GM21390 (cell line): ENCODE measurements around the gene RPP40.

ENCODE experiments used
- ATAC-seq: cut with Tn5 transposase; IDR thresholded peaks from one replicate; pipeline ENCODE4 v1.9.1; 2021; ENCODE audit not compliant: unreplicated experiment

Gene RPP40

DNA sequence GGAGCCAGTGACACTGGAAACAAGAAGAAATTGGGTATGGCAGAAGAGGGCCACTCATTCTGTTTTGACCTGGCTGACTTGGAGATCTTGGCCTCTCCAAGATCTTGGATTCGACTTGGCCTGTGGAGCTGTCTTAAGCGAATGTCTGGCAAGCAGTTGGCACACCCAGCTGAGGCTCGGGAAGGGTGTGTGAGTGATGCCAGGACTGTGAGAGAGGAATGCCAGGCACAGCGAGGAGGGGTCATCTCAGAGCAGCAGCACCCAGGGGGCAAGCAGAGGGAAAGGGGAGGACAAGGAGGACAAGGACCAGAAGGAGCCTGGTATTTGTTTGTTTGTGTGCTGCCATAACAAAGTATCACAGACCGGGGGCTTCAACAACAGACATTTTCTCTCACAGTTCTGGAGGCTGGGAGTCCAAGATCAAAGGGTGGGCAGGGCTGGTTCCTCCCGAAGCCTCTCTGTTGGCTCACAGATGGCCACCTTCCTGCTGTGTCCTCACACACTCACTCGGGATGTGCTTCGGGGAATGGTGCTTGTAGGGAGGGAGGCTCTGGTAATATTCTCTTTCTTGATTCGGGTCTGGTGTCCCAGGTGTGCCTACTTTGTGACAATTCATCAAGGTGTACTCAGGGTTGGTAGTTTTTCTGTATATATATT, 33.0 kb downstream of the RPP40 start:
- ATAC-seq = no peak

DNA sequence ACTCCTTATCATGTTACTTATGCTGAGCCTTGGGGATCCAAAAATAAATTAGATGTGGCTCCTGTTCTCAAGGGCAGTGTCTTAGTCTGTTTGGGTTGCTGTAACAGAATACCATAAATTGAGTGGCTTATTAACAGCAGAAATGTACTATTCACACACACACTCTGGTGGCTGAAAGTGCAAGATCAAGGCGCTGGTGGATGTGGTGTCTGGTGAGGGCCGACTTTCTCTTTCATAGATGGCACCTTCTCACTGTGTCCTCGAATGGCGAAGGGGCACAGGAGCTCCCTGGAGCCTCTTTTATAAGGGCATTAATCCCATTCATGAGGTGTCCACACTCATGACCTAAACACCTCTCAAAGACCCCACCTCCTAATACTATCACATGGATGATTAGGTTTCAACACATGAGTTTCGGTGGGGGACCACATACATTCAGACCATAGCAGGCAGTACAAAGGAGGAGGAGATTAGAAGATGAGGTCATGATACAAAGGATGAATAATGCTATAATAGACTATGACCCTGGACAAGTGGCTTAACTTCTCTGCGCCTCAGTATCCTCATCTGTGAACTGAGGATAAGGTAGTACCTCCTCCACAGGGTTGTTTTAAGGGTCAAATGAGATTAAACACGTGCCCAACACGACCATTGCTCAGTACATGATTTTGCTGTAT, 34.1 kb downstream of the RPP40 start:
- no peak for ATAC-seq

DNA sequence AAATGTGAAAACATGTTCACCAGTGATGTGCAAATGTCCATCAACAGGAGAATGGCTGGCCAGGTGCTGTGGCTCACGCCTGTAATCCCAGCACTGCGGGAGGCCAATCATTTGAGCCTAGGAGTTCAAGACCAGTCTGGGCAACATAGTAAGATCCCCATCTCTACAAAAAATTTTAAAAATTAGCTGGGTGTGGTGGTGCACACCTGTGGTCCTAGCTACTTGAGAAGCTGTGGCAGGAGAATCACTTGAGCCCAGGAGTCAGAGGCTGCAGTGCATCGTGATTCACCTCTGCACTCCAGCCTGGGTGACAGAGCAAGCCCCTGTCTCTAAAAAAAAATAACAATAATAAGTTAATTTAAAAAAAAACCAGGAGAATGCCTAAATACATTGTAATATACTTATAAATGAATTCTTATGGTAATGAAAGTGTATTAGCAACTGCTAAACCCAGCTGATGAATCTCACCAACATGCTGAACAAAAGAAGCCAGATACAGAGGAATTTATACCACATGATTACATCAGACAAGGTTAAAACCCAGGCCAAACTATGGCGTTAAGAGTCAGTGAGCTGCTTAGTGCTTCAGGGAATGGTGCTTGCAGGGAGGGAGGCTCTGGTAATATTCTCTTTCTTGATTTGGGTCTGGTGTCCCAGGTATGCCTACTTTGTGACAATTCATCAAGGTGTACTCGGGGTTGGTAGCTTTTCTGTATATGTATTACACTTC, 36.4 kb downstream of the RPP40 start:
- no peak for ATAC-seq

DNA sequence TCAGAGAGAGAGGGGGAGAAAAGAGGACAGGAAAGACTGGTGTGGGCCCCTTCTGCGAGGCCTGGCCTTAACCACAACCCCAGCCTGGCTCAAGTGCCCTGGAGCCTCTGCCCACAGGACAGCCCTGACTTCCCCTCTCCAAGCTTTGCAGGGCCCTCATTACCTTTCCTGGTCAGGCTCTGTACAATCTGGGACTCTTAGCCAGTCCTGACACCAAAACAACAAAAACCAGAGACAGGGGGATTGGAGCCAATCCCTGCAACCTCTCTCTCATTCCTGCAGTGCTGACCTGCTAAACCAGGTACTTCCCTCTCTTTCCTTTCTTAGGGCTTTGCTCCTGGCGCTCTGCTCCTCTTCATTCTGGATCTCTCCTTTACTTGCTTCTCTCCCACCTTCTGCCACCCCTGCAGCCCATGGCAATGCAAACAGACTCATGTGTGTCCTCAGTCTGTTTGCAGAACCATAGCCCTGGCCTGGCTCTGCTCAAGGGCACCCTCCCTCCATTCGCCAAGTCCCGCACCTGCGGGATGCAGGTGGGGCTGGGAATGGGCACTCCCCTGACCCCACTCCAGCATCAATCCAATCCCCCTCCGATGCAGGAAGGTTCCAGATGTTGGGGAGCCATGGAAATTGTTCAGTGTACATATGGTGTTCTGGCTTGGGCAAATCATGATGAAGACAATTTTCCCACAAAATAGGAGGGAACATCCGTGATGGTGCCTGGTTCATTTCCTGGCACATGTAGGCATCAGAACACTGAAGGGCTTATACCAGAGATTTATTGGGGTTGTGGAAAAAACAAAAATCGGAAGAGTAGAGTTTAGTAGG, 38.1 kb downstream of the RPP40 start:
- no peak for ATAC-seq

DNA sequence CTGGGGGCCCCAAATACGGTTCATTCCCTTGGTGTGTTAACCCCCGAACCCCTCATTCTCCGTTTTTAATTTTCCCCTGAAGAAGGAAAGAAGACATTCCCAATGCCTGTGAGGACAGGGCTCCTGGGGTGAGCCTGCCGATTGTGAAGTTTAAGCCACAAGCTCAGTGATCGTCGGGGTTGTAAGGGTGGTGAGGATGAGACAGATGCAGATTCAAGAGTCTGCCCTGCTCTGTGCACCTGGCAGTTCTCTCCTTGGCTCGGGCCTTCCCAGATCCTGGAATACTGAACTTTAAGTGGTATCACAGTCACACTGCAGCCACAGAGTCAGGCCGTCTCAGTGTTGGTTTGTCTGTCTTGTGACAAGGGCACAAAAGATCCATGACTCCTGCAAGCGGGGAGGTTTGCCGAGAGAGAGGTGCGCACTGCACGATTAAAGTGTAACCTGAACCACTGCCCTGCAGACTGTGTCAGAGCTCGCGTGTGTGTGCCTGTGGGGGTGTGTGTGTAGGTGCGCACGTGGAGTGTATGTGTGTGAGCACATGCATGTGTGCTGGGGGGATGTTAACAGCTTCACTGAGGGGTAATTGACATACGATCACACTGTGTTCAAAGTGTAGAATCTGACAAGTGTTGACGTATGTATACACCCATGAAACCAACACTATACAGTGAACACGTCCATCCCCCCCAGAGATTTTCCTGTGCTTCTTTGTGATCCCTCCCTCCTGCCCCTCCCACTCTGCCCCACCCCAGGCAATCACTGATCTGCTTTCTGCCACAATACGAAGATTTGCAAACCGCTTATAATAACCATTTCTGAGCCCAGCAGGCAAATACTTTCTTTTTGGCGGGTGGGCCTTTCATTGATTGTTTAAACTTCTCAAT, 38.9 kb downstream of the RPP40 start:
- no peak for ATAC-seq

DNA sequence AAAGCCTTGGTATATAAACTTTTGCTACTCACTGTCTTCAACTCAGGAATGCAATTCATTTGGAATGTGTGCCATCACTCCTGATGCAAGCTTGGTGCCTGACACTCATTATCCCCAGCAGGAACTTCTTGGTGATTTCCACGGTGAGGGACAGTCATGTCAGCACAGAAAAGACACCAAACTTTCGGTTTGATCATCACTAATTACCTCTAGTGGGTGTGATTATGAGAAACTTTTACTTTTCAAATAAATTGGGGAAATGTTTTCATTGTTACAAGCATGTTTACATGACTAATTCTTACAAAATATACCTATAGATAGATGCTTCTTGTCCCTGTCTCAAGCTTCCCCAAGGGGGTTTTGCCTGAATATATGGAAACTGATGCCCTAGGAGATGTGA, 40.9 kb downstream of the RPP40 start:
- no peak for ATAC-seq

DNA sequence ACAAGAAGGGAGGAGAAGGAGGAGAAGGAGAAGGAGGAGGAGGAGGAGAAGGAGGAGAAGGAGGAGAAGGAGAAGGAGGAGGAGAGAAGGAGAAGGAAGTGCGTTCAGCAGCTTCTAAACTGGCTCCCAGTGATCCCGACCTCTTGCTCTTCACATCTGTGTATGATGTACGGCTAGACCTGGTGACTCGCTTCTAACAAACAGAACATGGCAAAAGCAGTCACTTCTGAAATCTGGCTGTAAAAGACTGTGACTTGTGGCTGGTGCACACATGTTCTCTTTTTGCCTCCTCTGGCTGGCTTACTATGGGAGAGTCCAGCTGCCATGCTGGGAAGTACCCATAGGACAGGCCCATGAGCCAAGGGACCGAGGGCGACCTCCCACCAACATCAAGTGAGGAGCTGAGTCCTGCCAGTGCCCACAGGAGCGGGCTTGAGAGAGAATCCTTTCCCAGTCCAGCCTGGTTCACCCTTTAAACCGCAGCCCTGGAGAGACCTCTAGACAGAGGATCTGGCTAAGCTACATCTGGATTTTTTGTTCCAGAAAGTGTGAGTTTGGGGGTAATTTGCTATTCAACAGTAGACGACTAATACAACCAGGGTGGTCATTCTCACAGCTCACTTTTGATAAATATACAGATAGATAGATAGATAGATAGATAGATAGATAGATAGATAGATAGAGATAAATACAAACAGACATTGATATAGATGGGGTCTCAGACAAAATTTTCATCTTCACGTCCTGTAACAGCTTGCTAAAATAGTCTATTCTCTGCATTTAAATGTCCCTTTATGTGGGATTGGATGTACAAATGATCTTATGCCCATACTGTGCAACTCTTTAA, 42.3 kb downstream of the RPP40 start:
- ATAC-seq = no peak

DNA sequence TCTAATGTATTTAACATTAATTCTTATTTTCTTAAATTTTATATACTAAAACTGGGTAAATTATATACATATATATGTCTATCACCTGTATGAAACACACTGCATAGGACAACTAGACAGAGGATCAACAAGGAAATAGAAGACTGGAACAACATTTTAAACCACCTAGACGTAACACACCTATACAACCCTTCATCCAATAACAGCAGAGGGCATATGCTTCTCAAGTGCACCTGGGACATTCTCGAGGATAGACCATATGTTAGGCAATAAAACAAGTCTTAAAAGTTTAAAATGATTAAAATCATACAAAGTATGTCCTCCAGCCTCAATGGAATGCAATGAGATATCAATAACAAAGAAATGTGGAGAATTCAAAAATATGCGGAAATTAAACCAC, 45.2 kb downstream of the RPP40 start:
- ATAC-seq = no peak

DNA sequence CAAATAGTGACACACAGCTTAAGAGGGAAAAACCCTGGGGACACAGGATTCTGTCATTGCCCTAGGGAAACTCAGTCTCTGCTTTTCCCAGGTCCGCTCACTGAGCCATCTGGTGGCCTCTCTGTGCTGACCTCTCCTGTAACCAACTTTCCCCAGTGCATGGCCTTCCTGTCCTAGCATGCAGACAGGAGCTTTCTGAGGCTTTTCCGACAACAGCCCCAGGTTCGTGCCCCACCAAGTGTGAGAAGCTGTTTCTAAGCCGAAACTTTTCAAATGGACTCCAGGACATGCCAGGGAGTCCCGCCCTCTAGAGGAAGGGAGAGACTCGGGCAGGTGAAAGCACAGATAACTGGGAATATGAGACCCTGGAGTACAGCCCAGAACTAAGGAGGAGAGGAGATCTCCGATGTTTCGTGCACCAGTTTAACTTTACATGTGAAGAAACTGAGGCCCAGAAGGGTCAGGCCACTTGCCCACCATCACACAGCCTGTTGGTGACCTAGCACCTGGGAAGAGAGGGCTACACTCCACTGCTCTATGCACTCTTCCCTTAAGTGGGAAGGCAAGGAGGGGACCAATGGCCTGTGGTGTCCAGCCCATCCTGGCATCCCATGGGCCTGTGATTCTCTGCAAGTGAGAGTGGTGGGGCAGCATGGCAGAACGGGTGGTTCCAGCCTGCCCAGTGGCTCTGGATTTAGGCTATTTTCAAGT, 46.2 kb downstream of the RPP40 start:
- ATAC-seq = no peak

DNA sequence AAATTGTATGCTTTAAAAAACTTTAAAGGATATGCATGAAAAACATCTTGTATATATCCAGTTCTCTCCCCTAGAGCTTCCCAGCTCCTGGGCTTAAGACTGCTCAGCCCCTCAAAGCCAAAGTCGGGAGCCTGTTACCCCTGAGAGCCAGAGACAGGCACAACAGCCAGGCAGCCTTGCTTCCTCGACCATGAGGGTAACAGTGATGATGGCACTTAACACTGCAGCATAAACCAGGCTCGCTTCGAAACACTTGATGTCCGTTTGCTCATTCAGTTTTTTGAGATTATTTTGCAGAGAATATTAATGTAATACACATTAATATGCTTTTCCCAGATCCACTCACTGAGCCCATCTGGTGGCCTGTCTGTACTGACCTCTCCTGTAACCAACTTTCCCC, 47.2 kb downstream of the RPP40 start:
- ATAC-seq = no peak

DNA sequence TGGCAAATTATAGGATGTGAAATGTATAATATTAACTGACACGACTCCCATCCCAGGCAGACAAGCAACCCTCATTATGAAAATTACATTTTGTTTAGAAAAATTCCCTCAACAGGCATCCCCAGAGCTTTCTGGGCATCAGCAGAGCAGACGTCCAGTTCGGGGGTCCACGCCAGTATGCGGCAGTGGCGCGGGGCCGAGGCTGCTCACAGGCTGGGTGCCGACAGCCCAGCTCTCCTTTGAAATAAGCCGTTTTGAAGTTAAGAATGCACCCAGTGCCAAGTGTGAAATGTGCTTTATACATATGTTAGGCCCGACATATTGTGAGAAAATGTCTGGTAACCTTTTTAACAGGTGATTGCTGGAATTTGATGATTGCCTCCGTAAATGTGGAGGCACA, 50.4 kb downstream of the RPP40 start:
- ATAC-seq = no peak

DNA sequence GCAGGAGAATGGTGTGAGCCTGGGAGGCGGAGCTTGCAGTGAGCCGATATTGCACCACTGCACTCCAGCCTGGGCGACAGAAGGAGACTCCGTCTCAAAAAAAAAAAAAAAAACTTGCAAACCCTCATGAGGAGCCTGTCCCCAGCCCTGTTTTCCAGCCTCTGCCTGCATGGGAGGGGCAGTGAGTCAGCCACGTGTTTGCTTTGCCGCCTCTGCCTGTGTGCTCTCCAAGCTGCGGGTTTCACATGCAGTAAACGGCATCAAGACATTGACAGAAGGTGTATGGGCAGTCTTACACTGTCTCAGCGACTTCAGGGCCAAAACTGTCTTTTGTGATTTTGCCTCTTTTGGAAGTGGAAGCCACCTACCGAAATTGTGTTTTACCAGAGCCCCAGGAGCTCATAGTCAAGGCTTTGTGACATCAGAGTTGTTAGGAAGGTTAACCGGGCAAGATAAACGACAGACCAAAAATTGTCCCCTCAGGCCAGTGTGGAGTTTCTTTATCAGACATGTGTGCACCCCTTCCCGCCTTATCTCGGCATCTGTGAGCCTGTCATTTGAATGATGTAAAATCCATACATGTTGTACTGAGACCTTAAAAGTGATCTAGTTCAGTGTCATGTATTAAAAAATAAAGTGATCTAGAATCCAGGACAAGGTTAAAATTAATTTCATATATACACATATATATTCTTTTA, 52.9 kb downstream of the RPP40 start:
- ATAC-seq = no peak

DNA sequence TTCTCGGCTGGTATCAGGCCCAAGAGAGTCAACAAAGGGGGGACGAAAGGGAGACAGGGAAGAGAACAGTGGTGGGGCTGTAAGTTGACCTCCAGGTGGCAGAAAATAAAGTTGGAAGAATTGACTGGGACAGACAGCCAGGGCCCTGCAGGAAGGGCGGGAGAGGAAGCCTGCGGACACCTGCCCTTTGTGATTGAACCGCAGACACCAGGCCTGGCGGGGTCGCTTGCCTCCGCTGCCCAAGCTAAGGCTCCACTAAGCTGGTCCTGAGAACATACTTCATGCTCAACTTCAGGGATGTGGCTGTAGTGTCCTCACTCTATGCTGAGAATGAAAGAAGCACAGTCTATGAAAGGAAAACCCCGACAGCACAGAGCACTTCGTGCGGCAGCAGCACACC, 53.8 kb downstream of the RPP40 start:
- no peak for ATAC-seq

DNA sequence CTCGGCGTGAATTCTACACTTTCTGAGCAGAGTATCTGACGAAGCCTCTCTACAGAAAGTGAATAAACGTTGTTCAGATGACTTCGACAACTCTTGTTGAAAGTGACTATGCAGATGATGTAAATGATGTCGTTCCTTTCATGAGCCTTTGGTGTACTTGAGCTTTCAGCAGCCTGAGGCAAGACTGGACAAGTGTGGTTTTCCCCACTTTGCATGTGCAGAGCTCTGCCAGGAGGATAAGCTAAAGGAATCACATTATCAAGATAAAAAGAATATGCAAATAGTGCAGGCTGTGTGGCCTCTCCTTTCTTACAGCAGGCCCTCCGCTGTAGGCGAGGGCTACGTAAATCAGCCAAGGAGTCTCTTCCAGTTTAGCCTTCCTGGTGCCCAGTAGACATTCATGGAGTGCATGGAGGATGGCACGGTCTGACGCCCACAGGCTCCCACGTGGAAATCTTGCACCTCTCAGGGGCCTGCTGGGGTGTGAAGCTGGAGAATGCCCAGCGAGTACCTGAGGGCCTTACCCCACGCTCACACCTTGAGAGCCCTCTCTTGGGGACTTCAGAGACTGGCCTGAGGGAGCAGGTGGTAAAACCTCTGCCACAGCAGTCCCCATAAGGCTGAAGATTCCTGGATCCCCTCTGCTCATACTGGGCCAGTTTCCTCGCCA, 54.9 kb downstream of the RPP40 start:
- no peak for ATAC-seq

DNA sequence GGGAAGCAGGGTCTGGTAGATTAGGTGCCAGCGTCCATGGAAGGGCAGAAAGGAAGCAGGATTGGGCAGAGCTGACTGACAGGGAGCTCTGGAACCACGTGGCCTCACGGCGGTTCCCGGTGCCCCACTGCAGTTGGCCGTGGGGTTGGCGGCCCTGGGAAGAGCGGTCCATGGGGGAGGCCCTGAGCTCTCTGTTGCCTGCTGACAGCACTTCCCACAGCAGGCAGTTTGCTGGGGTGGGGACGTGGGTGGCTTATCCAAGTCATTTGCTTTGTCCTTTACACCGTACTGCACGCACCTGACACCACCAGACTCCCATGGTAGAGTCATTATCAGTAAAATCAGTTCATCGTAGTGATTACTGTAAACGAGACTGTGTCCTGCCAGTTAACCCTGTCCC, 56.1 kb downstream of the RPP40 start:
- ATAC-seq = no peak

DNA sequence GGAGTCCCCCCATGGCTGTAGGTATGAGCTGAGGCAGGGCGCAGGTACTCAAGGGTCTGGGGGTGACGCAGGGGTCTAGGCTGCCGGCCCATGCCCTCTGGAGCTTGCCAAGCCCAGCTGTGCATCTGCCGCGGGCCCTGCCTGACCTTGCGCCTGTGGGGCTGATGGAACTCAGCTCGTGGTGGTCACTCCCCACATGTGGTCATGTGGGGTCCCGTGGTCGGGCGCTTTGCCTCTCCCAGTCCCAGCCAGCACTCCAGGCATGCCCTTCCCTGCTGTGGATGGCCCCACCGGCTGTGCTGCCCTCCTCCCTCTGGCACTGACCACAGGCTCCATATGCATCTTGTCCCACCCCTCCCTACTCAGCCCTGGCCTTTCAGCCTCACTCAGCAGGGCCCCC, 57.3 kb downstream of the RPP40 start:
- ATAC-seq = no peak
